PC-3 (cell line): ENCODE data around the gene MAB21L4. TPM values are rescaled to one million over a fixed set of nuclear protein-coding genes. Genes with fewer than 3 reads are reported as not detected.

Source experiments
- ATAC-seq: fragments of 200-7000 bp; cut with Tn5 transposase; 2 replicates; pipeline ENCODE4 v1.9.1; 2020; ENCODE audit warnings: mild to moderate bottlenecking, moderate library complexity
- BruUV-seq: library from RNA; stranded (reverse); fragments of 400-500 nt; replicated peaks from 2 replicates; lab custom pipeline; 2021; lab: Mats Ljungman, UMichigan
- CTCF ChIA-PET: fragments of 300-600 bp; sonication (Branson Sonifier 250); formaldehyde crosslinking; loops from one replicate; lab custom pipeline; 2022; ENCODE audit warnings: antibody characterized with exemption; lab: Charles Lee
- POLR2A ChIA-PET: fragments of 300-600 bp; sonication (Branson Sonifier 250); formaldehyde crosslinking; loops from one replicate; lab custom pipeline; 2022; ENCODE audit warnings: antibody characterized with exemption; ENCODE audit not compliant: unreplicated experiment; lab: Charles Lee
- DNase-seq: peaks from one replicate; pipeline ENCODE4 v3.0.0-alpha.2; 2015
- H2AFZ ChIP-seq: fragments of 300-600 bp; sonication (generic); 2 replicates; pipeline ENCODE4 v1.6.0; 2016; ENCODE audit warnings: antibody characterized with exemption, low read length
- H3F3A ChIP-seq: fragments of 300-600 bp; sonication (generic); one replicate; pipeline ENCODE4 v1.6.0; 2017; ENCODE audit warnings: antibody characterized with exemption, low read length, control low read depth, mild to moderate bottlenecking; ENCODE audit not compliant: unreplicated experiment
- H3K27ac ChIP-seq: fragments of 300-600 bp; sonication (generic); 2 replicates; pipeline ENCODE4 v1.5.1; 2016; ENCODE audit warnings: mild to moderate bottlenecking, low read length
- H3K27me3 ChIP-seq: fragments of 300-600 bp; sonication (generic); 2 replicates; pipeline ENCODE4 v1.6.1; 2016; ENCODE audit warnings: low read length, mixed read lengths
- H3K36me3 ChIP-seq: fragments of 300-600 bp; sonication (generic); 2 replicates; pipeline ENCODE4 v1.6.1; 2016; ENCODE audit warnings: low read depth, mixed run types, low read length, mixed read lengths
- H3K4me1 ChIP-seq: fragments of 300-600 bp; sonication (generic); 2 replicates; pipeline ENCODE4 v1.5.1; 2016; ENCODE audit warnings: low read length; ENCODE audit not compliant: insufficient read depth
- H3K4me2 ChIP-seq: fragments of 300-600 bp; sonication (generic); 2 replicates; pipeline ENCODE4 v1.6.0; 2016; ENCODE audit warnings: low read length
- H3K4me3 ChIP-seq: fragments of 300-600 bp; sonication (generic); 2 replicates; pipeline ENCODE4 v1.5.1; 2016; ENCODE audit warnings: mild to moderate bottlenecking, low read length, mixed read lengths
- H3K79me2 ChIP-seq: fragments of 300-600 bp; sonication (generic); 2 replicates; pipeline ENCODE4 v1.6.1; 2017; ENCODE audit warnings: low read length, mixed read lengths
- H3K9ac ChIP-seq: fragments of 300-600 bp; sonication (generic); 2 replicates; pipeline ENCODE4 v1.6.0; 2016; ENCODE audit warnings: mild to moderate bottlenecking, low read length
- H3K9me2 ChIP-seq: fragments of 300-600 bp; sonication (generic); replicated peaks from 2 replicates; pipeline ENCODE4 v1.6.1; 2016; ENCODE audit warnings: mixed run types, low read length, mixed read lengths
- H3K9me3 ChIP-seq: fragments of 300-600 bp; sonication (generic); 2 replicates; pipeline ENCODE4 v1.6.1; 2016; ENCODE audit warnings: low read length, mixed read lengths
- H4K20me1 ChIP-seq: fragments of 300-600 bp; sonication (generic); 2 replicates; pipeline ENCODE4 v1.6.1; 2016; ENCODE audit warnings: low read length, mixed read lengths
- EZH2 ChIP-seq: fragments of 300-600 bp; sonication (generic); IDR thresholded peaks from one replicate; pipeline ENCODE4 v1.6.1; 2017; ENCODE audit warnings: antibody characterized with exemption, mild to moderate bottlenecking, low read length; ENCODE audit not compliant: unreplicated experiment
- EZH2phosphoT487 ChIP-seq: fragments of 300-600 bp; sonication (generic); IDR thresholded peaks from 2 replicates; pipeline ENCODE4 v1.6.1; 2018; ENCODE audit warnings: mild to moderate bottlenecking, antibody characterized with exemption, low read length, borderline replicate concordance
- intact Hi-C: fragments of 100-400 bp; cut with micrococcal nuclease; formaldehyde crosslinking; loops from 2 replicates; pipeline ENCODE4 v1.9.0; 2023
- total RNA-seq: library from RNA; depleted of rRNA; stranded (reverse); fragments of >200 nt; gene quantifications from 2 replicates; pipeline ENCODE4 v1.2.3, GENCODE V29; 2014
- TF ChIP-seq, protein P1 (sequence below): fragments of 300-600 bp; sonication (generic); conservative IDR thresholded peaks from 2 replicates; pipeline ENCODE4 v1.5.1; 2017; ENCODE audit warnings: antibody characterized with exemption, low read depth, mild to moderate bottlenecking, low read length

Gene MAB21L4
- total RNA-seq, 1 experiment from 2014 or later = 1.0 TPM

DNA sequence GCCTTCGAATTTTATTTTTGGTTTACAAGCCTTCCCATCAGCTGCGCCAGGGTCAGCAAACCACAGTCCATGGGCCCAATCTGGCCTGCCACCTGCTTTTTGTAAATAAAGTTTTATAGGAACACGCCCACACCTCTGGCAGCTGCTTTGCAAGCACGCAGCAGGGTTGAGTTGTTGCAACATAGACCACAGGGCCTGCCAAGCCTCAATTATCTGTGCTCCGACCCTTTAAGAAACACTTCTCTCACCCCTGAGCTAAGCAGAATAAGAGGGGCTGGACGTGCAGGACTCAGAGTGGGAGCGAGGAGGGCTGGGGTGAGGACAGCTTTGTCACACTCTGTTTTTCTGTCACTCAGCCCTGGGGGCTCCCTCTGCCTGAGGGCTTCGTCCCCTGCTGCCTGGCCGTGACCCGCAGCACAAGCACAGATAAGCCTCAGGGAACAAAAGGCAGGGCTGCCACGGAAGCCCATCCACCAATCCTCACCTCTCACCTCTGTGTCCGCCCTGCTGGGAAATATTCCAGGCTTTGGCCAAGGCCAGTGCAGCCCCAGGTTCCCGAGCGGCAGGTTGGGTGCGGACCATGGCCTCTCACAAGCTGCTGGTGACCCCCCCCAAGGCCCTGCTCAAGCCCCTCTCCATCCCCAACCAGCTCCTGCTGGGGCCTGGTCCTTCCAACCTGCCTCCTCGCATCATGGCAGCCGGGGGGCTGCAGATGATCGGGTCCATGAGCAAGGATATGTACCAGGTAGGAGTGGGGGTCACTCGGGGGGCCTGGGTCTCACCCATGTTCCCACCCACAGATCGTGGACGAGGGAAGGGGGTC, 27.5 kb downstream of the MAB21L4 start, which contains the start of gene AGXT:
Gene AGXT (plus strand): TSS at position 539 of the 823 bp plus-strand sequence. CDS start 42 bp downstream, at position 581.
- peaks cover 14% of the 10 kb centered on the region for H3K27me3 ChIP-seq
- BruUV-seq = no TSS peak
- no peaks in the 10 kb centered on the region for H3F3A ChIP-seq
- H3K27ac ChIP-seq = no peak within 1 kb of the TSS
- H3K4me3 ChIP-seq = no peak within 1 kb of the TSS
- H3K9ac ChIP-seq = no peak within 1 kb of the TSS
- H3K9me3 ChIP-seq = no peaks in the 10 kb centered on the region
- no peaks in the 10 kb centered on the region for H4K20me1 ChIP-seq
- DNase-seq (peak; percentile 33), ATAC-seq (no peak)
- TF ChIP-seq EZH2phosphoT487 = no peak
- no peak for TF ChIP-seq EZH2
- TF ChIP-seq, protein P1, sequence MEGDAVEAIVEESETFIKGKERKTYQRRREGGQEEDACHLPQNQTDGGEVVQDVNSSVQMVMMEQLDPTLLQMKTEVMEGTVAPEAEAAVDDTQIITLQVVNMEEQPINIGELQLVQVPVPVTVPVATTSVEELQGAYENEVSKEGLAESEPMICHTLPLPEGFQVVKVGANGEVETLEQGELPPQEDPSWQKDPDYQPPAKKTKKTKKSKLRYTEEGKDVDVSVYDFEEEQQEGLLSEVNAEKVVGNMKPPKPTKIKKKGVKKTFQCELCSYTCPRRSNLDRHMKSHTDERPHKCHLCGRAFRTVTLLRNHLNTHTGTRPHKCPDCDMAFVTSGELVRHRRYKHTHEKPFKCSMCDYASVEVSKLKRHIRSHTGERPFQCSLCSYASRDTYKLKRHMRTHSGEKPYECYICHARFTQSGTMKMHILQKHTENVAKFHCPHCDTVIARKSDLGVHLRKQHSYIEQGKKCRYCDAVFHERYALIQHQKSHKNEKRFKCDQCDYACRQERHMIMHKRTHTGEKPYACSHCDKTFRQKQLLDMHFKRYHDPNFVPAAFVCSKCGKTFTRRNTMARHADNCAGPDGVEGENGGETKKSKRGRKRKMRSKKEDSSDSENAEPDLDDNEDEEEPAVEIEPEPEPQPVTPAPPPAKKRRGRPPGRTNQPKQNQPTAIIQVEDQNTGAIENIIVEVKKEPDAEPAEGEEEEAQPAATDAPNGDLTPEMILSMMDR = no peak
- H2AFZ ChIP-seq = no peak within 1 kb of the TSS
- H3K36me3 ChIP-seq = no peaks in the 10 kb centered on the region
- no peak within 1 kb of the TSS for H3K4me2 ChIP-seq
- H3K9me2 ChIP-seq = no peaks in the 10 kb centered on the region
- CTCF ChIA-PET = no interaction called here
- POLR2A ChIA-PET = no interaction called here
- H3K4me1 ChIP-seq = no peaks in the 10 kb centered on the region
- intact Hi-C loops = no loop called here
- H3K79me2 ChIP-seq = no peaks in the 10 kb centered on the region

DNA sequence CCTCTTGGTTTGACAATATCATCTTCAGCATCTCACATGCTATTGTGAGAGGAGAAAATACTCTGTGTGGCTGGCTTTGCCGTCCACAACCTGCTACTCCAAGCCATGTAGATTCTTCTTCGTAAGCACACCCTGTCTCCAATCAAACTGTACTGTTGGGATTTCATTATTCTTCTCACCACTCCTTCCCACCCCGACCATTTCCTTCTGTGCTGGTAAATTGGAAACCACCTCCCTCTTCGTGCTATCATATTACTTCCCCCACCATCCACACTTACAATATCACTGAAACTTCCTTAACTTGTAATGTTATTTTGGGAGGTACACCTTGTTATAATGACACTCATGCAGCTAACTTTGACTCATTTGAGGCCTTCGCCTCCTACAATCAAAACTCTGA, 30.6 kb downstream of the MAB21L4 start:
- BruUV-seq = no TSS peak
- Histone ChIP-seq H3K4me3 (no peak overlapping the region), H3K27ac (no peak overlapping the region), H3K27me3 (peaks cover 30% of the 10 kb centered on the region), H3K4me2 (no peak overlapping the region), H3K9me2 (no peaks in the 10 kb centered on the region), H3K4me1 (no peaks in the 10 kb centered on the region), H2AFZ (no peak overlapping the region), H3F3A (no peaks in the 10 kb centered on the region), H3K36me3 (no peaks in the 10 kb centered on the region), H3K9me3 (no peaks in the 10 kb centered on the region), H4K20me1 (no peaks in the 10 kb centered on the region), H3K9ac (no peak overlapping the region), H3K79me2 (no peaks in the 10 kb centered on the region)
- POLR2A ChIA-PET = no interaction called here
- CTCF ChIA-PET = no interaction called here
- no peak for ATAC-seq
- intact Hi-C loops = no loop called here
- TF ChIP-seq EZH2phosphoT487 (no peak), EZH2 (no peak)
- TF ChIP-seq, protein P1 = no peak
- DNase-seq = no peak

DNA sequence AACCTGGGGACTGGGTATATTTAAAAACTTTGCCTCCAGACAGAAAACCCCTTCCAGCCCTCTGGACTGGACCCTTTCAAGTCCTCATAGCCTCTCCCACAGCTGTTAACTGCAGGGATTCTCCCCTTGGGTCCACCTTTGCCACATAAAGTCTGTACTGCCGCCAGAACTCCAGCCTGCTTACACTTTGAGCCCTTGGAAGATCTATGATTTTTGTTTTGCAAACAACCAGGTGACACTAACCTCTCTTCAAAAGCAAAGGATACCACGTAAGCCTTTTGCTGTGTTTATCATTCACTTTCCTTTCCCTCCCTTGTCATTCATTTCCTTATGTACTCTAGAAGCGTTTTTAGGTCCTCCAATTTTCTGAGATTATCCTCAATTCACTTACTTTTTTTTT, 31.5 kb downstream of the MAB21L4 start:
- no peak for DNase-seq
- Histone ChIP-seq H3F3A (no peaks in the 10 kb centered on the region), H3K9ac (no peak overlapping the region), H3K4me2 (no peak overlapping the region), H3K4me3 (no peak overlapping the region), H3K9me3 (no peaks in the 10 kb centered on the region), H3K9me2 (no peaks in the 10 kb centered on the region), H3K27me3 (peaks cover 35% of the 10 kb centered on the region), H4K20me1 (no peaks in the 10 kb centered on the region), H2AFZ (no peak overlapping the region), H3K79me2 (no peaks in the 10 kb centered on the region), H3K4me1 (no peaks in the 10 kb centered on the region), H3K36me3 (no peaks in the 10 kb centered on the region), H3K27ac (no peak overlapping the region)
- intact Hi-C loops = no loop called here
- POLR2A ChIA-PET = no interaction called here
- CTCF ChIA-PET = no interaction called here
- TF ChIP-seq EZH2 (no peak), EZH2phosphoT487 (no peak)
- TF ChIP-seq, protein P1 = no peak
- no peak for ATAC-seq
- no TSS peak for BruUV-seq
